GM23338 (cell line): ENCODE results near the gene RUVBL1. TPM values are rescaled to one million over a fixed set of nuclear protein-coding genes. Genes with fewer than 3 reads are reported as not detected.

Source experiments
- ATAC-seq: fragments of 200-7000 bp; cut with Tn5 transposase; 3 replicates; pipeline ENCODE4 v1.9.1; 2020
- DNase-seq: peaks from one replicate; pipeline ENCODE4 v3.0.0-alpha.2; 2015; ENCODE audit warnings: low spot score
- H2AFZ ChIP-seq: fragments of 200-600 bp; sonication (generic); 2 replicates; pipeline ENCODE4 v1.8.0; 2016; ENCODE audit warnings: antibody characterized with exemption, mild to moderate bottlenecking, moderate library complexity
- H3F3A ChIP-seq: fragments of 200-600 bp; sonication (generic); replicated peaks from 2 replicates; pipeline ENCODE4 v1.8.0; 2017; ENCODE audit warnings: antibody characterized with exemption, mixed run types, low read depth
- H3K27ac ChIP-seq: fragments of 200-600 bp; sonication (generic); 2 replicates; pipeline ENCODE4 v1.6.1; 2016; ENCODE audit warnings: low read depth
- H3K27me3 ChIP-seq: fragments of 200-600 bp; sonication (generic); 2 replicates; pipeline ENCODE4 v1.8.0; 2016; ENCODE audit warnings: mild to moderate bottlenecking, mixed run types, moderate library complexity; ENCODE audit not compliant: insufficient read depth
- H3K36me3 ChIP-seq: fragments of 200-600 bp; sonication (generic); 2 replicates; pipeline ENCODE4 v1.8.0; 2016; ENCODE audit warnings: mild to moderate bottlenecking; ENCODE audit not compliant: insufficient read depth
- H3K4me1 ChIP-seq: fragments of 200-600 bp; sonication (generic); 2 replicates; pipeline ENCODE4 v1.8.0; 2016; ENCODE audit warnings: mild to moderate bottlenecking, moderate library complexity; ENCODE audit not compliant: insufficient read depth
- H3K4me2 ChIP-seq: fragments of 200-600 bp; sonication (generic); 2 replicates; pipeline ENCODE4 v1.7.1; 2017; ENCODE audit warnings: mixed run types
- H3K4me3 ChIP-seq: fragments of 200-600 bp; sonication (generic); 2 replicates; pipeline ENCODE4 v1.6.1; 2016; ENCODE audit warnings: mixed run types
- H3K79me2 ChIP-seq: fragments of 200-600 bp; sonication (generic); replicated peaks from 2 replicates; pipeline ENCODE4 v1.8.0; 2017; ENCODE audit warnings: mild to moderate bottlenecking; ENCODE audit not compliant: insufficient read depth
- H3K9me2 ChIP-seq: fragments of 200-600 bp; sonication (generic); 2 replicates; pipeline ENCODE4 v1.8.0; 2017; ENCODE audit not compliant: insufficient read depth
- H4K20me1 ChIP-seq: fragments of 200-600 bp; sonication (generic); replicated peaks from 2 replicates; pipeline ENCODE4 v1.8.0; 2017; ENCODE audit warnings: mild to moderate bottlenecking; ENCODE audit not compliant: insufficient read depth
- H3K27ac Mint-ChIP-seq: 2 replicates; pipeline ENCODE4 v1.8.0; 2020; ENCODE audit warnings: inconsistent platforms, mild to moderate bottlenecking, moderate library complexity, mixed read lengths
- H3K27me3 Mint-ChIP-seq: 3 replicates; pipeline ENCODE4 v1.8.0; 2022; ENCODE audit warnings: low read depth, mild to moderate bottlenecking, moderate library complexity, mixed read lengths, inconsistent platforms; ENCODE audit not compliant: insufficient read depth, poor library complexity
- H3K36me3 Mint-ChIP-seq: 3 replicates; pipeline ENCODE4 v1.8.0; 2021; ENCODE audit warnings: low read depth, mild to moderate bottlenecking, inconsistent platforms, moderate library complexity, mixed read lengths
- H3K4me1 Mint-ChIP-seq: 3 replicates; pipeline ENCODE4 v1.8.0; 2020; ENCODE audit warnings: mild to moderate bottlenecking, inconsistent platforms, mixed read lengths
- H3K4me3 Mint-ChIP-seq: 3 replicates; pipeline ENCODE4 v1.8.0; 2021; ENCODE audit warnings: moderate library complexity, mild to moderate bottlenecking, inconsistent platforms, mixed read lengths
- H3K9me3 Mint-ChIP-seq: 3 replicates; pipeline ENCODE4 v1.8.0; 2020; ENCODE audit warnings: moderate library complexity, mild to moderate bottlenecking, inconsistent platforms, mixed read lengths
- CREB1 ChIP-seq: fragments of 250-450 bp; sonication (Bioruptor Pico); IDR thresholded peaks from 2 replicates; pipeline ENCODE4 v1.5.0; 2020; ENCODE audit warnings: low read depth, mild to moderate bottlenecking, moderate library complexity
- CTCF ChIP-seq, 2 experiments: fragments of 200-600 bp in 1 of 2; sonication (generic) in 1 of 2; conservative IDR thresholded peaks; 2 replicates each; pipeline versions ENCODE4 v1.5.1 to v1.6.1; 2016 to 2017; ENCODE audit warnings: antibody characterized with exemption in 2 of 2, low read depth in 2 of 2, mild to moderate bottlenecking in 2 of 2, moderate library complexity in 1 of 2
- ETS1 ChIP-seq: IDR thresholded peaks from 2 replicates; pipeline ENCODE4 v1.6.1; 2016; ENCODE audit warnings: antibody characterized with exemption
- EZH2 ChIP-seq: fragments of 200-600 bp; sonication (generic); IDR thresholded peaks from one replicate; pipeline ENCODE4 v1.8.0; 2017; ENCODE audit warnings: antibody characterized with exemption, mild to moderate bottlenecking, low read depth; ENCODE audit not compliant: unreplicated experiment
- EZH2phosphoT487 ChIP-seq: fragments of 200-600 bp; sonication (generic); IDR thresholded peaks from one replicate; pipeline ENCODE4 v1.8.1; 2018; ENCODE audit warnings: antibody characterized with exemption; ENCODE audit not compliant: unreplicated experiment
- JUNB ChIP-seq: IDR thresholded peaks from one replicate; pipeline ENCODE4 v1.6.1; 2016; ENCODE audit warnings: antibody characterized with exemption; ENCODE audit not compliant: unreplicated experiment
- NANOG ChIP-seq: IDR thresholded peaks from 2 replicates; pipeline ENCODE4 v1.6.1; 2016; ENCODE audit warnings: antibody characterized with exemption, borderline replicate concordance
- POLR2AphosphoS5 ChIP-seq: IDR thresholded peaks from 2 replicates; pipeline ENCODE4 v1.6.1; 2016; ENCODE audit warnings: antibody characterized with exemption, low read depth
- REST ChIP-seq: IDR thresholded peaks from one replicate; pipeline ENCODE4 v1.6.1; 2018; ENCODE audit warnings: antibody characterized with exemption; ENCODE audit not compliant: unreplicated experiment
- STAT1 ChIP-seq: IDR thresholded peaks from one replicate; pipeline ENCODE4 v1.6.1; 2016; ENCODE audit warnings: antibody characterized with exemption; ENCODE audit not compliant: unreplicated experiment
- ZNF114 ChIP-seq: fragments of 250-450 bp; sonication (Bioruptor Pico); IDR thresholded peaks from 2 replicates; pipeline ENCODE4 v1.5.0; 2020; ENCODE audit warnings: mild to moderate bottlenecking, moderate library complexity
- ZNF331 ChIP-seq: fragments of 250-450 bp; sonication (Bioruptor Pico); IDR thresholded peaks from 2 replicates; pipeline ENCODE4 v1.5.0; 2020; ENCODE audit warnings: low read depth, mild to moderate bottlenecking, moderate library complexity
- ZNF462 ChIP-seq: fragments of 250-450 bp; sonication (Bioruptor Pico); IDR thresholded peaks from 2 replicates; pipeline ENCODE4 v1.5.0; 2020; ENCODE audit warnings: mild to moderate bottlenecking, moderate library complexity
- polyA plus RNA-seq: library from polyadenylated mRNA; unstranded; fragments of >200 nt; fragmentation: Nextera tagmentation; extraction: Ambion mirVana; gene quantifications from 2 replicates; pipeline ENCODE4 v1.2.1, GENCODE V29; 2016
- total RNA-seq: library from RNA; depleted of rRNA; stranded (reverse); fragments of >200 nt; shearing (Covaris generic); gene quantifications from 2 replicates; pipeline ENCODE4 v1.2.3, GENCODE V29; 2014

RUVBL1 gene
- total and polyA plus RNA-seq, 2 experiments from 2014 or later = 133 to 136 TPM

GRCh38 chr3:128151758-128152274, 28.2 kb upstream of the RUVBL1 start:
- H3K4me2 ChIP-seq = no peak overlapping the region
- peaks cover 3% of the 10 kb centered on the region; the same call in 2 of the 3 replicates for H3K4me1 Mint-ChIP-seq
- no peak for DNase-seq
- peaks cover 7% of the 10 kb centered on the region; the same call in 1 of the 2 replicates for H3F3A ChIP-seq
- peaks cover 3% of the 10 kb centered on the region; the same call in 1 of the 3 replicates for H3K9me3 Mint-ChIP-seq
- no peaks in the 10 kb centered on the region for H3K27me3 ChIP-seq
- H3K36me3 ChIP-seq = no peaks in the 10 kb centered on the region
- peak overlapping the region; percentile 93 for H2AFZ ChIP-seq
- H3K27ac Mint-ChIP-seq = no peak overlapping the region
- H3K4me1 ChIP-seq = peaks cover 5% of the 10 kb centered on the region; the same call in 1 of the 2 replicates
- ATAC-seq = no peak
- peaks cover 14% of the 10 kb centered on the region for H3K36me3 Mint-ChIP-seq
- H3K27ac ChIP-seq = no peak overlapping the region
- TF ChIP-seq POLR2AphosphoS5 = no peak
- TF ChIP-seq ZNF114 (CRISPR knock-in tag) = no peak
- TF ChIP-seq ZNF331 = no peak
- TF ChIP-seq STAT1 = no peak
- no peak for TF ChIP-seq ETS1
- no peak for TF ChIP-seq CREB1 (CRISPR knock-in tag)
- TF ChIP-seq EZH2 = no peak
- no peak for TF ChIP-seq ZNF462 (CRISPR knock-in tag)
- no peak for TF ChIP-seq EZH2phosphoT487
- no peak for TF ChIP-seq REST
- TF ChIP-seq JUNB = no peak
- TF ChIP-seq NANOG = no peak
- TF ChIP-seq CTCF (conservative IDR thresholded peaks at IDR 0.05; ENCODE audit: low read depth in 2 of 2) = no peak
- no peak overlapping the region for H3K4me3 Mint-ChIP-seq
- 0 out of 2 replicates have a peak, but pooled peaks cover 7% of the 10 kb centered on the region for H3K79me2 ChIP-seq
- H3K4me3 ChIP-seq = no peak overlapping the region
- peaks cover 5% of the 10 kb centered on the region for H3K27me3 Mint-ChIP-seq
- peaks cover 4% of the 10 kb centered on the region; the same call in 1 of the 2 replicates for H4K20me1 ChIP-seq
- H3K9me2 ChIP-seq = no peaks in the 10 kb centered on the region
